22Rv1 (cell line): ENCODE results near the gene ARID5A.

ENCODE experiments used
- CTCF ChIP-seq: fragments of 450-650 bp; IDR thresholded peaks from 2 replicates; pipeline ENCODE4 v1.5.1; 2017; ENCODE audit warnings: mild to moderate bottlenecking
- ZFX ChIP-seq: fragments of 450-650 bp; IDR thresholded peaks from 2 replicates; pipeline ENCODE4 v1.6.1; 2017; ENCODE audit warnings: antibody characterized with exemption, borderline replicate concordance

DNA sequence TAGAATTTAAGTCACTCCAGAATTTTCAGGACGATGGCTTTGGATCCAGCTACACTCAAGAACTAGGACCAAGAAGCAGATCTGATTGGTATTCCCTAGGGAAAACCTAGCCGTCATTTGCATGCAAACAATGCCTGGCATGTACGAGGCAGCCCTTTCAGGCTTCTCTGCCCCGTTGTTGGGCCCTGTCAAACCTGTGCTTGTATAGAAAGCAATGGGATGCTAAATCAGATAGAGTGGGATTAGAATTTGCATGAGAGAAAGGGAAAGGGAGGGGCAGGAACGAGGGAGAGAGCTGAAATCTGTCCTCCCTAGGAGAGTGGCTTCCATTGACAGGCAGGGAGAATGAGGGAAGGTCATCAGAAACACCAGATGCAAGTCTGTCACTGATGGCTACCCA lies 28.6 kb downstream of the ARID5A start:
- TF ChIP-seq CTCF = no peak
- TF ChIP-seq ZFX = no peak
